Measurements from ENCODE around the gene GALC. TPM values are rescaled to one million over a fixed set of nuclear protein-coding genes. Genes with fewer than 3 reads are reported as not detected.

The GALC gene
- total and polyA plus RNA-seq, 9 of the 15 experiments (the other 6 are each of a cell fraction or from before 2014, with no cell fraction given), result 1.6 to 15.0 (median 7.3) TPM

- no peak for TF ChIP-seq ZBTB40 (IDR thresholded peaks at IDR 0.05)
- TF ChIP-seq ZBTB40 (CRISPR knock-in tag; IDR thresholded peaks at IDR 0.05), result no peak
- no peak for TF ChIP-seq ZNF184 (CRISPR knock-in tag; IDR thresholded peaks at IDR 0.05)
- no peak for TF ChIP-seq SMARCC2 (IDR thresholded peaks at IDR 0.05; ENCODE audit: low read depth)
- no peak for TF ChIP-seq ZFX (CRISPR knock-in tag; IDR thresholded peaks at IDR 0.05)
- no peak for TF ChIP-seq RHOXF2B (CRISPR knock-in tag; conservative IDR thresholded peaks at IDR 0.05)
- TF ChIP-seq NKRF (IDR thresholded peaks at IDR 0.05; ENCODE audit: borderline replicate concordance), result no peak
Observed at GRCh38 chr14:88010331-88010730, 17.3 kb upstream of the GALC start (continued).
